NK-92 treated with Interleukin-12 subunit alpha and Interleukin-12 subunit beta, amount 100 ng/mL, for 24 hours (cell line): ENCODE results near the gene VAMP1.
A peak's percentile ranks its signal among the peaks of the same experiment; 100 is the strongest.
"Not testable (repeated sequence)": the region's sequence is repeated elsewhere in the genome, so short reads cannot be mapped to it uniquely, and the experiment has no call there.

ENCODE experiments used
- DNase-seq: peaks from one replicate; lab custom pipeline; 2025; lab: John Stamatoyannopoulos, UW

Gene VAMP1, protein sequence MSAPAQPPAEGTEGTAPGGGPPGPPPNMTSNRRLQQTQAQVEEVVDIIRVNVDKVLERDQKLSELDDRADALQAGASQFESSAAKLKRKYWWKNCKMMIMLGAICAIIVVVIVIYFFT

DNA sequence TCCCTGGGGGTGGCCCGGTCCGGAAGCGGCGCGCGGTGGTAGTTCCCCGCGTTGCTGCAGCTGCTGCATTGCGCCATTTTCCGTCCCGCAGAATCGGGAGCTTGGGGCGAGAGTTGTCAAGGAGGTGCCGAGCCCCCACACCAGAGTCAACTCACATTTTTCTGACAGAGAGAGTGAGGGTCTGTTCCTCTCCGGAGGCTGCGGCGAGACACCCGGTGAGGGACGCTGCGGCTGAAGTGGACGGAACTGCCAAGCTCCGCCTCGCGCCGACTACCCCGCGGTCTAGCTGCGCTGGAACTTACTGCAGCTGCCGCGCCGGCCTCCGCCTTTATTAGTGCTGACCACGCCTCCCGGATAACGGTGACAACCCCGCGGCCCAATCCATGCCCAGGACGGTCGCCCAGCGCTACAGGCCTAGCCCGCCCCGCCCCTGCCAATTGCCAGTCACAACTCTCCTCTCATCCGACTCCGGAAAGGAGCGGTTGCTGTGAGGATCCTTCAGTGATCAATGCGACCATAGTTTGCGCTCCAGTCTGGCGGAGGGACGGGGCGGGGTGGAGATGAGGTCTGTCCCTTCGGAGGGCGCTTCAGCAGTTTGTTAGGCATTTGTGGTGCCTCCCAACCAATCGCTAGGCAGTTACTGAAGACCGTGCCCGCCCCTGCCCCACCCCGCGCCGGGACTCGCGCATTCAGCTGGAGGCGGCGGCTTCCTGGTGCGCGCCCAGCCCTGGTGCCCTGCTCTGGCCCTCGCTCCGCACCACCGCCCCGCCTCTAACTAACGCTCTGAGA, at the start of gene VAMP1:
Gene VAMP1 (minus strand): TSS at position 303 of the 789 bp plus-strand sequence. CDS start 146 bp downstream, at position 157.
- DNase-seq = peak; percentile 90

GRCh38 chr12:6520186-6520585, 49.7 kb upstream of the VAMP1 start:
- no peak for DNase-seq

DNA sequence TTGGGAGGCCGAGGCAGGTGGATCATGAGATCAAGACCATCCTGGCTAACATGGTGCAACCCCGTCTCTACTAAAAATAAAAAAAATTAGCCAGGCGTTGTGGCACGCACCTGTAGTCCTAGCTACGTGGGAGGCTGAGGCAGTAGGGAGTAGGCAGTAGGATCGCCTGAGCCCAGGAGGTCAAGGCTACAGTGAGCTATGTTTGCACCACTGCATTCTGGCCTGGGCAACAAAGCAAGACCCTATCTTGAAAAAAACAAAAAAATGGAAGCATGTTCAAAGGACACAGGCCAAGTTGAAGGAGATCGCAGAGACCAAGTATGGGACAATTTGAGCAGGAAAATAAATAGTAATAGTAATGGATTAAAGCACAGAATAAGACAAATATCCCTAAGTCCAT, 37.6 kb upstream of the VAMP1 start:
- no peak for DNase-seq

GRCh38 chr12:6507102-6507998, 36.9 kb upstream of the VAMP1 start:
- no peak for DNase-seq

DNA sequence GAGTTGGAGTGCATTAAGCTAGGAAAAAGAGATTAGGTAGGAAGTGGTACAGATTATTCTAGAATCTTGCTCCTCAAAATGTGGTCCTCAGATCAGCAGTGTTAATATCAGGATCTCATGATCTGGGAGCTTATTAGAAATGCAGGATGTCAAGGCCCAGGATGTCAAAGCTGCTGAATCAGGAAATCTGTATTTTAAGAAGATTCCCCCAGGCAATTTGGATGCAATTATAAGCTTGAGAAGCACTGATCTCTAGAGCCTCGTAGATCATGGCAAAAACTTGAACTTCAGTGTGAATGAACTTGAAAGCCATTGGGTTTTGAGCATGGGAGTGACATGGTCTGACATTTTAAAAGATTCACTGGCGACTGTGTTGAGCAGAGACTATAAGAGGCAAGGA, 30.0 kb upstream of the VAMP1 start:
- DNase-seq = no peak

GRCh38 chr12:6497291-6497690, 26.8 kb upstream of the VAMP1 start:
- DNase-seq = not testable (repeated sequence)

GRCh38 chr12:6494968-6495367, 24.5 kb upstream of the VAMP1 start:
- no peak for DNase-seq

DNA sequence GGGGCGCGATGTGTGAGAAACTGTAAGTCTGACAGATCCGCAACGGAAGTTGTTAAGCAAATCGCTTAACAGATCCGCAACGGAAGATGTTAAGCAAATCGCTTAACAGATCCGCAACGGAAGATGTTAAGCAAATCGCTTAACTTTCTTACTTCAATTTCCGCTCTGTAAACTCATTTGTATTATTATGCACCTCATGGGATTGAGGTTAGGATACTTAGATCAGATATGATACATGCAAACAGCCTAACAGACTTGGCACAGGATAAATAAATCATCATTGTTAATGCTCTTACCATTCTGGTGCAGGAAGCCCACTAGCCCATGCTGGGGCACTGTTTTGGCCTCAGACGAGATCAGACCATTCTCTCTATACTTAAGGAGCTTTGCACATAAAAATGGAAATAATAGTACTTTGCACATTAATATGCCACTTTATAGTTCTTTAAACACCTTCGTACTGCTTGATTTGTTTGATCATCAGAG, 23.8 kb upstream of the VAMP1 start:
- DNase-seq = no peak

DNA sequence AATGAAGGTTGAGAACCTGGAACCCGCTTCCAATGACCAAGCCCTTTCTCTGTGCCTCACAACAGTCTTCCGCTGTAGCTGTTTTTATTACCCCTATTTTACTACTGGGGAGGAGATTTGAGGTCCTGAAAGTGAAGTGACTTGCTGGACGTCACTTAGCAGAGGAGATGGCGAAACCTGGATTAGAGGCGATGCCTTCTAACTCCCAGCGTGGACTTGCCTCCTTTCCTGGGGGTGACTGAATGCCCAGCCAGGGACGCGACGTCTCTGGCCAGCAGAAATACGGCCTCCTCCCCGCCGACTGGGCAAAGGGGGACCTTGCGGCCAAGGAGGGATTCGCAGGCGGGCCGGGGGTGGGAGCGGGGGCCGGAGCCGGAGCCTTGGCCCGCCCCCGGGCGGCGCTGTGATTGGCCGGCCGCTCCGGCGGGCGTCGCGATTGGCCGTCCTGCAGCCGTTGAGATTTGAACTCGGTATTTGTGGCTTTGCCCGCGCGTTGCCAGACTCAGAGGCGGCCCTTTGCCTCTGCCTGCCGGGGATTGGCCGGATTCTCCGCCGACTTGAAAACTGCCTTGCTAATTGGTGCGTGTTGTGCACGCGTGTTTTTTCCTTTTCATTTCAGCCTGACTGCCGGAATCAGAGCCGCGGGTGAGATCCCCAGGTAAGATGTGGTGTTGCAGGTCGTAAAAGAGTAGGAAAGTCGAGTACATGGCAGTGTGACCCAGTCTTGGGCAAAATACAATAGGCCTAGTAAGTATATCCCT, 23.2 kb upstream of the VAMP1 start, which contains the start of gene NCAPD2:
Gene NCAPD2 (plus strand): TSS at position 606 of the 761 bp plus-strand sequence. CDS start 997 bp downstream, outside the sequence.
- peak; percentile 81 for DNase-seq

DNA sequence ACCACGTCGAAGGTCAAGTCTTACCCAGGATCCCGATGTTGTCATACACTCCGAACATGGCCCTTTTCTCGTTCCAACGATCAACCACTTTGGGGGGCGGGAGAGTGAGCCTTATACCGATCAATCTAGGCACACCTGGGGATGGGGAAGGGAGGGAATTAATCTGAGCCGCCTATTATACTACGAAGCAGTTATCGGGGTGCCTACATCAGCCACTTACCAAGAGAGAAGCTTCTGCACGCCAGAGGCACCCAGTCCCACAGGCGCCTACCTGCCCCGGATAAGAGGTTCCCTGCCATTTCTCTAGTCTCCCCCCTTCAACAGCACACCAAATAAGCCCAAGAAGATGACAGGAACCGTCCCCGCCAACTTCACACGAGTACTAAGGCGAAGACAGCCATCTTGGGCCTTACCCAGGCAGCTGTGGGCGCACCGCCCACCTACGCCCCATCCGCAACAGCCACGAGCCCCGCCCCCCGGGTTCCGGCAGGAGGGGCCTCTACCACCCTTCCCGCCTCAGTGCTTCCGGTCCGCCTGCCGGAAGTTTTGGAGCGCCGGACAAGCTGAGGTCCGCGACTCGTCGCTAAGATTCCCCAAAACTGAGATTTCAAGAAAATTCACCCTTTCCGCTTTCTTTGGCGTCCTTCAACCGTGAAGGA, 22.5 kb upstream of the VAMP1 start, which contains the start of gene MRPL51:
Gene MRPL51 (minus strand): TSS at position 425 of the 659 bp plus-strand sequence. CDS start 126 bp downstream, at position 299.
- peak; percentile 84 for DNase-seq

DNA sequence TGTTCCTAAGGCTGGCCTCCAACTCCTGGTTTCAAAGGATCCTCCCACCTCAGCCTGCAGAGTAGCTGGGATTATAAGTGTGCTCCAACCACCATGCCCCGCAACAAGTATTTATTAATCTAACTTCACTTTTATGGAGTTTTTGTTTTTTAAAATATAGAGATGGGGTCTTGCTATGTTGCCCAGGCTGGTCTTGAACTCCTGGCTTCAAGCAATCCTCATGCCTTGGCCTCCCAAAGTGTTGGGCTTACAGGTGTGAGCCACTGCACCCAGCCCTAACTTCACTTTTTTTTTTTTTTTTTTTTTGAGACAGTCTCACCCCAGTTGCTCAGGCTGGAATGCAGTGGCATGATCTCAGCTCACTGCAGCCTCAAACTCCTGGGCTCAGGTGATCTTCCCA, 20.2 kb upstream of the VAMP1 start:
- DNase-seq = not testable (repeated sequence)

GRCh38 chr12:6489449-6489848, 19.0 kb upstream of the VAMP1 start:
- DNase-seq = no peak

- no peak for DNase-seq
These were observed 17.8 kb upstream of the VAMP1 start for GRCh38 chr12:6488240-6488639.

DNA sequence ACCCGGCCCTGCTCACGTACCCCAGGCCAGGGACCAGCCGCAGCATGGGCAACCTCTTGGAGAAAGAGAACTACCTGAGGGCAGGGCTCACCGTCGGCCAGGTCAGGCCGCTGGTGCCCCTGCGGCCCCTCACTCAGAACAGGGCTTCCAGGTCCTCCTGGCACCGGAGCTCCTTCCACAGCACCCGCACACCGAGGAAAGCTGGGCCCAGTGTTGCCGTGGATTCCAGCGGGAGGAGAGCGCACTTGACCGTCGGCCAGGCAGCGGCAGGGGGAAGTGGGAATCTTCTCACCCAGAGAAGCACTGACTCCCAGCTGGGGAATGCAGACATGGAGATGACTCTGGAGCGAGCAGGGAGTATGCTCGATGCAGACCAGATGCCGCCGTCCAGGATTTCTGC, 7.9 kb upstream of the VAMP1 start:
- no peak for DNase-seq

DNA sequence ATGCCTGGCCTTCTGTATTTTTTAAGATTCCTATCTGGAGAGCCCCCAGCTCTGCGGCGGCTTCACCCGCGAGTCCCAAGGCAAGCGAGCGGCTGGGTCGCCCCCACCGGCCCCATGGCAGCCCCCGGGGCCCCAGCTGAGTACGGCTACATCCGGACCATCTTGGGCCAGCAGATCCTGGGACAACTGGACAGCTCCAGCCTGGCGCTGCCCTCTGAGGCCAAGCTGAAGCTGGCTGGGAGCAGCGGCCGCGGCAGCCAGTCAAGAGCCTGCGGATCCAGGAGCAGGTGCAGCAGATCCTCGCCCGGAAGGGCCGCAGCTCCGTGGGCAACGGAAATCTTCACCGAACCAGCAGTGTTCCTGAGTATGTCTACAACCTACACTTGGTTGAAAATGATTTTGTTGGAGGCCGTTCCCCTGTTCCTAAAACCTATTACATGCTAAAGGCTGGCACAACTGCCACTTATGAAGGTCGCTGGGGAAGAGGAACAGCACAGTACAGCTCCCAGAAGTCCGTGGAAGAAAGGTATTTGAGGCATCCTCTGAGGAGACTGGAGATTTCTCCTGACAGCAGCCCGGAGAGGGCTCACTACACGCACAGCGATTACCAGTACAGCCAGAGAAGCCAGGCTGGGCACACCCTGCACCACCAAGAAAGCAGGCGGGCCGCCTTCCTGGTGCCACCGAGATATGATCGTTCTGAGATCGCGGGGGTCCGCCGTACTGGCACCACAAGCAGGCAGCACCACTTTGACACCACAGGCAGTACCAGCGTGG, 7.3 kb upstream of the VAMP1 start:
- not testable (repeated sequence) for DNase-seq

GRCh38 chr12:6476489-6476888, 6.0 kb upstream of the VAMP1 start:
- no peak for DNase-seq

- not testable (repeated sequence) for DNase-seq
These were observed 4.9 kb upstream of the VAMP1 start for GRCh38 chr12:6475233-6475975.

DNA sequence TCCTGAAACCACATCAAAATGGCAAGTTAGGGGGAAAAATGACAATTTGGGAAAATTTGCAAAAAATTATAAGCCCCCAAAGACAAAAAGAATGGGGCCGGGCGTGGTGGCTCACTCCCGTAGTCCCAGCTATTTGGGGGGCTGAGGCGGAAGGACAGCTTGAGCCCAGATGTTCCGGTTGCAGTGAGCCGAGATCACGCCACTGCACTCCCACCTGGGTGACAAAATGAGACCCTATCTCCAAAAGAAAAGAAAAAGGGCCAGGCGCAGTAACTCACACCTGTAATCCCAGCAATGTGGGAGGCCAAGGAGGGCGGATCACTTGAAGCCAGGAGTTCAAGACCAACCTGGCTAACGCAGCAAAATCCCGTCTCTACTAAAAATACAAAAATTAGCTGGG, 2.0 kb upstream of the VAMP1 start:
- DNase-seq = no peak

- DNase-seq = no peak
These were observed 1.5 kb upstream of the VAMP1 start for GRCh38 chr12:6471989-6472360.
